ENCODE results near the gene SLC25A33.
A peak's percentile ranks its signal among the peaks of the same experiment; 100 is the strongest.

SLC25A33 gene

GRCh38 chr1:9589719-9590157 is 50.5 kb downstream of the SLC25A33 start:
- no peak overlapping the region for H3K23ac ChIP-seq (ENCODE audit: low read length in 2 of 2)
- no peak overlapping the region for H2AK5ac ChIP-seq (ENCODE audit: low read length, severe bottlenecking)
- H3K36me3 ChIP-seq (ENCODE audit: control insufficient read depth in 1 of 2, insufficient read depth in 2 of 2, low read depth in 1 of 2, low read length in 2 of 2): peaks cover under 1 to 9% of the 10 kb centered on the region in 2 experiments
- no peak overlapping the region for H2BK5ac ChIP-seq (ENCODE audit: low read depth, low read length, poor library complexity, severe bottlenecking)
- peak overlapping the region; percentile 89 for H3K9ac ChIP-seq (ENCODE audit: low read length)
- H4K91ac ChIP-seq (ENCODE audit: low read length): no peak overlapping the region
- DNase-seq: peak; percentile 25
- H2BK120ac ChIP-seq (ENCODE audit: low read depth, low read length): no peak overlapping the region
- H3K79me1 ChIP-seq (replicated peaks; ENCODE audit: low read length, poor library complexity, severe bottlenecking): peaks cover 22% of the 10 kb centered on the region
- no peak overlapping the region for H3K4ac ChIP-seq (ENCODE audit: low read depth in 1 of 2, low read length in 2 of 2)
- no peak overlapping the region for H3K14ac ChIP-seq (ENCODE audit: low read length in 2 of 2)
- peak overlapping the region in 1 of 2 experiments; percentile 81 for H3K18ac ChIP-seq (ENCODE audit: low read depth in 1 of 2, low read length in 2 of 2)
- no peak overlapping the region for H2BK12ac ChIP-seq (ENCODE audit: low read length in 2 of 2)
- no peak overlapping the region for H3K27ac ChIP-seq (ENCODE audit: low read length, poor library complexity, severe bottlenecking)
- no peaks in the 10 kb centered on the region for H3K27me3 ChIP-seq (ENCODE audit: control insufficient read depth in 1 of 2, insufficient read depth in 1 of 2, low read length in 2 of 2)
- 29% methylated on average over 6 of the region's 6 CpGs for WGBS
- peak overlapping the region; percentile 89 for H3K4me3 ChIP-seq (ENCODE audit: insufficient read depth in 1 of 2, low read depth in 1 of 2, low read length in 2 of 2)
- no peaks in the 10 kb centered on the region for H3K9me3 ChIP-seq (ENCODE audit: control insufficient read depth, low read length)
- no peak overlapping the region for H2BK15ac ChIP-seq (ENCODE audit: low read depth, poor library complexity, severe bottlenecking)
- peak overlapping the region; percentile 84 for H3K4me2 ChIP-seq (ENCODE audit: low read length, poor library complexity, severe bottlenecking)
- peak overlapping the region; percentile 44 for H2AFZ ChIP-seq (ENCODE audit: low read depth, low read length)
- peaks cover 28% of the 10 kb centered on the region for H3K4me1 ChIP-seq (ENCODE audit: control insufficient read depth, insufficient read depth, low read depth, low read length)
- H4K8ac ChIP-seq (ENCODE audit: low read length): peak overlapping the region; percentile 27

GRCh38 chr1:9590201-9590600 is 50.9 kb downstream of the SLC25A33 start:
- Histone ChIP-seq H3K4ac (ENCODE audit: low read depth in 1 of 2, low read length in 2 of 2) (no peak overlapping the region), H3K4me3 (ENCODE audit: insufficient read depth in 1 of 2, low read depth in 1 of 2, low read length in 2 of 2) (peak overlapping the region in 1 of 2 experiments; percentile 89), H2AK5ac (ENCODE audit: low read length, severe bottlenecking) (no peak overlapping the region), H3K27me3 (ENCODE audit: control insufficient read depth in 1 of 2, insufficient read depth in 1 of 2, low read length in 2 of 2) (no peaks in the 10 kb centered on the region), H4K8ac (ENCODE audit: low read length) (no peak overlapping the region), H3K27ac (ENCODE audit: low read length, poor library complexity, severe bottlenecking) (no peak overlapping the region), H2BK120ac (ENCODE audit: low read depth, low read length) (no peak overlapping the region), H3K36me3 (ENCODE audit: control insufficient read depth in 1 of 2, insufficient read depth in 2 of 2, low read depth in 1 of 2, low read length in 2 of 2) (peaks cover 0 to 9% of the 10 kb centered on the region in 2 experiments), H2BK15ac (ENCODE audit: low read depth, poor library complexity, severe bottlenecking) (no peak overlapping the region), H3K9ac (ENCODE audit: low read length) (peak overlapping the region; percentile 89), H2AFZ (ENCODE audit: low read depth, low read length) (no peak overlapping the region), H3K18ac (ENCODE audit: low read depth in 1 of 2, low read length in 2 of 2) (no peak overlapping the region), H3K9me3 (ENCODE audit: control insufficient read depth, low read length) (no peaks in the 10 kb centered on the region), H4K91ac (ENCODE audit: low read length) (no peak overlapping the region), H3K4me1 (ENCODE audit: control insufficient read depth, insufficient read depth, low read depth, low read length) (peaks cover 28% of the 10 kb centered on the region), H3K4me2 (ENCODE audit: low read length, poor library complexity, severe bottlenecking) (no peak overlapping the region), H3K79me1 (replicated peaks; ENCODE audit: low read length, poor library complexity, severe bottlenecking) (peaks cover 24% of the 10 kb centered on the region), H3K14ac (ENCODE audit: low read length in 2 of 2) (no peak overlapping the region), H3K23ac (ENCODE audit: low read length in 2 of 2) (no peak overlapping the region), H2BK5ac (ENCODE audit: low read depth, low read length, poor library complexity, severe bottlenecking) (no peak overlapping the region), H2BK12ac (ENCODE audit: low read length in 2 of 2) (no peak overlapping the region)
- WGBS: 80% methylated on average over 7 of the region's 7 CpGs
- DNase-seq: no peak

- Histone ChIP-seq H2AK5ac (ENCODE audit: low read length, severe bottlenecking) (no peak overlapping the region), H3K23ac (ENCODE audit: low read length in 2 of 2) (no peak overlapping the region), H2BK5ac (ENCODE audit: low read depth, low read length, poor library complexity, severe bottlenecking) (no peak overlapping the region), H4K8ac (ENCODE audit: low read length) (no peak overlapping the region), H3K14ac (ENCODE audit: low read length in 2 of 2) (no peak overlapping the region), H3K4ac (ENCODE audit: low read depth in 1 of 2, low read length in 2 of 2) (no peak overlapping the region), H3K36me3 (ENCODE audit: control insufficient read depth in 1 of 2, insufficient read depth in 2 of 2, low read depth in 1 of 2, low read length in 2 of 2) (peaks cover 0 to 12% of the 10 kb centered on the region in 2 experiments), H3K27me3 (ENCODE audit: control insufficient read depth in 1 of 2, insufficient read depth in 1 of 2, low read length in 2 of 2) (no peaks in the 10 kb centered on the region), H3K4me1 (ENCODE audit: control insufficient read depth, insufficient read depth, low read depth, low read length) (peaks cover 28% of the 10 kb centered on the region), H2BK15ac (ENCODE audit: low read depth, poor library complexity, severe bottlenecking) (peak overlapping the region; percentile 1), H2BK12ac (ENCODE audit: low read length in 2 of 2) (no peak overlapping the region), H4K91ac (ENCODE audit: low read length) (no peak overlapping the region), H3K18ac (ENCODE audit: low read depth in 1 of 2, low read length in 2 of 2) (no peak overlapping the region), H3K4me3 (ENCODE audit: insufficient read depth in 1 of 2, low read depth in 1 of 2, low read length in 2 of 2) (no peak overlapping the region), H2BK120ac (ENCODE audit: low read depth, low read length) (no peak overlapping the region), H2AFZ (ENCODE audit: low read depth, low read length) (no peak overlapping the region), H3K9me3 (ENCODE audit: control insufficient read depth, low read length) (no peaks in the 10 kb centered on the region), H3K79me1 (replicated peaks; ENCODE audit: low read length, poor library complexity, severe bottlenecking) (peaks cover 30% of the 10 kb centered on the region), H3K27ac (ENCODE audit: low read length, poor library complexity, severe bottlenecking) (no peak overlapping the region), H3K4me2 (ENCODE audit: low read length, poor library complexity, severe bottlenecking) (no peak overlapping the region), H3K9ac (ENCODE audit: low read length) (no peak overlapping the region)
- no peak for DNase-seq
- WGBS: 98% methylated on average over 17 of the region's 19 CpGs
Measured at GRCh38 chr1:9590945-9591668, 51.8 kb downstream of the SLC25A33 start.

DNA sequence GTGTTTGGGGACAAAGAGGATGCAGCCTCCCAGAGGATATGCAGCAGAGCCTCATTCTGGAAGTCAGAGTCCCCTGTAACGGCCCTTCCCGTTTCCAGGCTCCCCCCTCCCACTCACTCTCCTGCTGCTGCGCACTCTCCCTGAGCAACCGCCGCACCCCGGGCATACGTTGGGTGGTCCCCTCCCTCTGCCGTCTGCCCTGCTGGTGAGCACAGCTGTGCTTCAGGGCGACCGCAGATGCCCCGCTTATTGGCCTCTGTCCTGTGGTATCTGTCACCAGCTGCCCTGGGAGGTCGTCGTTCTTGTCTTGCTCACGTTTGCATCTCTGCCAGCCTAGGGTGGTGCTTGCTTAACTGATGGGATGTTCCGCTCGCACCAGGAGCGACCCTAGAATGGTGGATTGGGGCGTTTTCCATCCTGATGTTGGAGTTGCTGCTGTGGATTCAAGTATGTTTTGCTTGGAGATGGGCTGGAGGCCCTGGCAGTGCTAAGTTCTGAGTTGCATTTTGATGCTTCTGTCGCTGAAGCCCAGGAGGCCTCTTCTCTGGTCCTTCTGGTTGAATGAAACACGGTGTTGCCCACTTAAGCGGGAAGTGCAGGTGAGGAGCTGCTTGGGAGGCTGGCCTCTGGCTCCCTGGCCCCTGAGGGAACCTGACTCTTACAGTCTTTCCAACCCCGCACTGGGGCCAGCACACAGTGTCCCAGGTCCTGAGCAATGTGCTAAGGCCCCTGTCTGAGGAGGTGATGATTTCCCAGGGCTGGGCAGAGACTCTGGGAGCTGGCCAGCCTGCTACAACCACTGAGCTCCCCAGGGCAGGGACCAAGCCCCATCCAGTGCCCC is 52.6 kb downstream of the SLC25A33 start:
- Histone ChIP-seq H3K27me3 (ENCODE audit: control insufficient read depth in 1 of 2, insufficient read depth in 1 of 2, low read length in 2 of 2) (no peaks in the 10 kb centered on the region), H3K4ac (ENCODE audit: low read depth in 1 of 2, low read length in 2 of 2) (no peak overlapping the region), H3K27ac (ENCODE audit: low read length, poor library complexity, severe bottlenecking) (no peak overlapping the region), H3K9ac (ENCODE audit: low read length) (no peak overlapping the region), H3K14ac (ENCODE audit: low read length in 2 of 2) (no peak overlapping the region), H2BK5ac (ENCODE audit: low read depth, low read length, poor library complexity, severe bottlenecking) (no peak overlapping the region), H3K36me3 (ENCODE audit: control insufficient read depth in 1 of 2, insufficient read depth in 2 of 2, low read depth in 1 of 2, low read length in 2 of 2) (peaks cover 3 to 16% of the 10 kb centered on the region in 2 experiments), H2AFZ (ENCODE audit: low read depth, low read length) (no peak overlapping the region), H3K23ac (ENCODE audit: low read length in 2 of 2) (no peak overlapping the region), H2AK5ac (ENCODE audit: low read length, severe bottlenecking) (no peak overlapping the region), H3K9me3 (ENCODE audit: control insufficient read depth, low read length) (no peaks in the 10 kb centered on the region), H3K4me2 (ENCODE audit: low read length, poor library complexity, severe bottlenecking) (no peak overlapping the region), H4K8ac (ENCODE audit: low read length) (no peak overlapping the region), H2BK120ac (ENCODE audit: low read depth, low read length) (no peak overlapping the region), H3K4me1 (ENCODE audit: control insufficient read depth, insufficient read depth, low read depth, low read length) (peaks cover 28% of the 10 kb centered on the region), H2BK12ac (ENCODE audit: low read length in 2 of 2) (no peak overlapping the region), H3K18ac (ENCODE audit: low read depth in 1 of 2, low read length in 2 of 2) (no peak overlapping the region), H2BK15ac (ENCODE audit: low read depth, poor library complexity, severe bottlenecking) (no peak overlapping the region), H4K91ac (ENCODE audit: low read length) (peak overlapping the region; percentile 9), H3K4me3 (ENCODE audit: insufficient read depth in 1 of 2, low read depth in 1 of 2, low read length in 2 of 2) (no peak overlapping the region), H3K79me1 (replicated peaks; ENCODE audit: low read length, poor library complexity, severe bottlenecking) (peaks cover 34% of the 10 kb centered on the region)
- WGBS: 90% methylated on average over 22 of the region's 22 CpGs
- no peak for DNase-seq

All from mesenchymal stem cell (in vitro differentiated cells and primary cell).